ENCODE measurements around the gene IL17C. TPM values are rescaled to one million over a fixed set of nuclear protein-coding genes. Genes with fewer than 3 reads are reported as not detected.

The IL17C gene
- total RNA-seq, 2 donors from 2014 or later, result 0.97 TPM; not detected in 1

DNA sequence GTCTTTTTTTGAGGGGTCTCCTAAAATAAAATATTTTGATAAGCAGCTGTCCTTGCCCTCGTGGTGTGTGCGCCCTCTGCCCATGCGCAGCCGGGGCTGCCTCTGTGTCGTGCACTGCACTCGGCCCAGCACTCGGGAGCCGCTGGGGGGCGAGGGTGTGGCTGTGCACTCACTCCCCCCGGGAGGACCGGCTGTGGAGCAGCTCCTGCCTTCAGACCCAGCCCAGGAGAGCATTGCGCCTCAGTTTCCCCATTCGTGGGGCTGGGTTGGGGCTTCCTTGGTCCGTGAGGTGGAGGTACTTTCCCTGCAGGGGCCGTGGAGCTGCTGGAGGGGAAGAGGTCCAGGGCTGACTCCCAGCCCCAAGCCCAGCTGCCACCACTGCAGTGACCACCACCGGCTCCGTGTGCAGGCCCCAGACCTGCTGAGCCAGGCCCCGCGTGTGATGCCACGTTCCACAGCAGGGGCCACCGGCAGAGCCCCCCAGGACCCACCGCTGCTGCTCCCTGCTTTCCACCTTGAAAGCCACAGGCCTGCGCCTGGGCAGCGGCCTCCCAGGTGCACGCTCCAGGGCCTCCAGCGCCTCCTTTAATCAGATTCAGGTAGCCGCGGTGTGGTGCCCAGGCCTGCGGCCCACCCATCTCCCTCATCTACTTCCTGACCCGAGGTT, 6.3 kb upstream of the IL17C start:
- intact Hi-C loops (cut with DNase I), result no loop called here
- Histone ChIP-seq H3K27me3 (replicated peaks; ENCODE audit: insufficient read depth) (no peaks in the 10 kb centered on the region), H3K4me1 (replicated peaks) (no peaks in the 10 kb centered on the region), H3K4me3 (no peak overlapping the region), H3K36me3 (peaks cover 9 to 15% of the 10 kb centered on the region in 2 donors), H3K9me3 (no peaks in the 10 kb centered on the region), H3K27ac (no peak overlapping the region)
- DNase-seq (ENCODE audit: low spot score), result no peak
- no peak for TF ChIP-seq POLR2A (IDR thresholded peaks at IDR 0.05)
- TF ChIP-seq, protein P1, sequence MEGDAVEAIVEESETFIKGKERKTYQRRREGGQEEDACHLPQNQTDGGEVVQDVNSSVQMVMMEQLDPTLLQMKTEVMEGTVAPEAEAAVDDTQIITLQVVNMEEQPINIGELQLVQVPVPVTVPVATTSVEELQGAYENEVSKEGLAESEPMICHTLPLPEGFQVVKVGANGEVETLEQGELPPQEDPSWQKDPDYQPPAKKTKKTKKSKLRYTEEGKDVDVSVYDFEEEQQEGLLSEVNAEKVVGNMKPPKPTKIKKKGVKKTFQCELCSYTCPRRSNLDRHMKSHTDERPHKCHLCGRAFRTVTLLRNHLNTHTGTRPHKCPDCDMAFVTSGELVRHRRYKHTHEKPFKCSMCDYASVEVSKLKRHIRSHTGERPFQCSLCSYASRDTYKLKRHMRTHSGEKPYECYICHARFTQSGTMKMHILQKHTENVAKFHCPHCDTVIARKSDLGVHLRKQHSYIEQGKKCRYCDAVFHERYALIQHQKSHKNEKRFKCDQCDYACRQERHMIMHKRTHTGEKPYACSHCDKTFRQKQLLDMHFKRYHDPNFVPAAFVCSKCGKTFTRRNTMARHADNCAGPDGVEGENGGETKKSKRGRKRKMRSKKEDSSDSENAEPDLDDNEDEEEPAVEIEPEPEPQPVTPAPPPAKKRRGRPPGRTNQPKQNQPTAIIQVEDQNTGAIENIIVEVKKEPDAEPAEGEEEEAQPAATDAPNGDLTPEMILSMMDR (IDR thresholded peaks at IDR 0.05), result no peak
- TF ChIP-seq POLR2AphosphoS5 (IDR thresholded peaks at IDR 0.05), result no peak
- 93% methylated on average over 28 of the region's 30 CpGs for WGBS

DNA sequence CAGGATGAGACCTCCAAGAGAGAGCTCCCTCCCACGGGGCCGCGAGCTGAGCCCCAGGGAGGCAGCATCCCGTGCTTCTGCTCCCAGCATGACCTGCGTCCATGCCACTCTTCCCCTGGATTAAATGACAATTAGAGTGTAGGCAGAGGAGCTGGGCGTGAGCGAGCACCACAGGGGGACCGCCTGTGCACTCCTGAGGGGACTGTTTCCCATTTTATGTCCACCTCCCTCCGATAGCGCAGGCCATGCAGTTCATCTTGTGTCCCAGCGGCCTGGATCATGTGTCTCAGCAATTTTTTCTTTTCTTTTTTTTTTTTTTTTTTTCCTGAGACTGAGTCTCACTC, 5.8 kb upstream of the IL17C start:
- H3K27ac ChIP-seq, result no peak overlapping the region
- TF ChIP-seq POLR2A (IDR thresholded peaks at IDR 0.05), result no peak
- TF ChIP-seq, protein P1 (IDR thresholded peaks at IDR 0.05), result no peak
- TF ChIP-seq POLR2AphosphoS5 (IDR thresholded peaks at IDR 0.05), result no peak
- H3K27me3 ChIP-seq (replicated peaks; ENCODE audit: insufficient read depth), result no peaks in the 10 kb centered on the region
- H3K9me3 ChIP-seq, result no peaks in the 10 kb centered on the region
- 92% methylated on average over 11 of the region's 11 CpGs for WGBS
- no peak for DNase-seq (ENCODE audit: low spot score)
- intact Hi-C loops (cut with DNase I), result no loop called here
- H3K4me3 ChIP-seq, result no peak overlapping the region
- H3K4me1 ChIP-seq (replicated peaks), result no peaks in the 10 kb centered on the region
- H3K36me3 ChIP-seq, result peaks cover 9 to 15% of the 10 kb centered on the region in 2 donors

DNA sequence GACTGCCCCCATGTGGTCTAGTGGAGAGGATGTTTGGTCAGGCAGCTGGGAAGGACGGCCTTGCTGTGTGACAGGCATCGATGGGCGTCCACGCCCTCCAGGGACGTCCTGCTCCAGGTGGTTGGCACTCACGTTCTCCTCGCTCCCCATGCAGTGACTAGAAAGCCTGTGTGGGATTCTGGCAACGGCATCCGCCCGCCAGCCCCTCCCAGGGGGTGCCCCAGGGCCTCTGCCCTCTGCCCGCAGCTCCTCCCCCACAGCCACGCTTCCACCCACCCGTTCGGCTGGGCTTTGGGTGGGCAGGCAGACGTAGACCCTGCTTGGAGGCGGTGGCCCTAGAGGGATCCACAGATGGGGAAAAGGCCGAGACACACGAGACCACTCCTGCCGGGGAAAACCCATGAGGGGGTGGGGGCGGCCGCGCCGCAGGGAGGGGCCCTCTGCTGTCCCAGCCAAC, 4.7 kb upstream of the IL17C start:
- no peak for DNase-seq (ENCODE audit: low spot score)
- H3K27me3 ChIP-seq (replicated peaks; ENCODE audit: insufficient read depth), result peaks cover 2% of the 10 kb centered on the region
- intact Hi-C loops (cut with DNase I), result no loop called here
- WGBS, result 56% methylated on average over 23 of the region's 23 CpGs
- H3K4me3 ChIP-seq, result no peak overlapping the region
- H3K36me3 ChIP-seq, result peaks cover 9 to 15% of the 10 kb centered on the region in 2 donors
- TF ChIP-seq POLR2AphosphoS5 (IDR thresholded peaks at IDR 0.05) (no peak), POLR2A (IDR thresholded peaks at IDR 0.05) (no peak)
- TF ChIP-seq, protein P1 (IDR thresholded peaks at IDR 0.05), result no peak
- H3K27ac ChIP-seq, result no peak overlapping the region
- no peaks in the 10 kb centered on the region for H3K4me1 ChIP-seq (replicated peaks)
- H3K9me3 ChIP-seq, result no peaks in the 10 kb centered on the region

DNA sequence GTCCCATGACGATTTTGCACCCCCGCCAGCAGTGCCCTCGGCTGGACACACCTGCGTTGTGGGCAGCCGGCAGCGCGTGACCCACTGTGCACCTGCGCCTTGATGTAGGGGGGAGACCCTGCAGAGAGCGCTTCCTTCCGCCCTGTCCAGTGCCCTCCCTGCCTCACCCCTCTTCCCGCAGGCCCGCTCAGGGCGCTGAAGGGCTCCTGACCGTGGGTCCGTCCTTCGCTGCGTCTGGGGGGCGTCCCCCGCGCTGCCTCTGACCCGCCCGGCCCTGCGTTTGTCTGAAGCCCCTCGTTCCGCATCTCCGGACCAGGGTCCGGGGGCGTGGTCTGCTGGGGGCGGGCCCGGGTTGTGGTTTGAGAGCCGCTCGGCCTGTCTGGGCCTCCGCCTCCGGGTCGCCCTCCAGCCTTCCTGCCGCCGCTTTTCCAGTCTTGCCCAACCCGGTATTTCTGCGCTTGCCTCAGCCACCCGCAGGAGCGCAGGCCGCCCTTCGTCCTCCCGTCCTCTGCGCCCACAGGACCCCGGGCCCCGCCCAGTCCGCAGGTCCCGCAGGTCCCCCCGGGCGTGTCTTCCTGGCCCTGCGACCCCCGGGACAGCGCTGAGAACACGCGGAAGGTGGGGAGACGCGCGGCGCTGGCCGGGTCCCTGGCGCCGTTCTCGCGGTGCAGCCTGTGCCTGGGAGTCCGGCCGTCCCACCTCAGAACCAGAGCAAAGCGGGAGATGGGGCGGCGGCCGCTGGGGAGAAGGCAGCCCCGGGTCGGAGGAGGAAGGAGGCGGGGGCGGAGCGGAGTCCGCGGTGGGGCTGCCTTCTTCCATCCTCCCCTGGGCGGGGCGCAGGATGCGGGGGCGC, 4.0 kb upstream of the IL17C start:
- WGBS, result 23% methylated on average over 75 of the region's 82 CpGs
- Histone ChIP-seq H3K4me3 (peak overlapping the region; percentile 2 to 8), H3K4me1 (replicated peaks) (no peaks in the 10 kb centered on the region), H3K27ac (no peak overlapping the region), H3K36me3 (peaks cover 9 to 15% of the 10 kb centered on the region in 2 donors), H3K9me3 (no peaks in the 10 kb centered on the region), H3K27me3 (replicated peaks; ENCODE audit: insufficient read depth) (peaks cover 8% of the 10 kb centered on the region)
- intact Hi-C loops (cut with DNase I), result no loop called here
- TF ChIP-seq, protein P1 (IDR thresholded peaks at IDR 0.05), result no peak
- TF ChIP-seq POLR2A (IDR thresholded peaks at IDR 0.05), result no peak
- TF ChIP-seq POLR2AphosphoS5 (IDR thresholded peaks at IDR 0.05), result no peak
- DNase-seq (ENCODE audit: low spot score), result no peak

Data from prostate gland (tissue), 2 donors.